Stimulated activated effector memory CD8-positive, alpha-beta T cell treated with anti-CD3 and anti-CD28 coated beads, Interleukin-12 subunit alpha, Interleukin-12 subunit beta, amount 100 ng/mL, for 72 hours (primary cell): ENCODE data around the gene NFIC.
"Not testable (repeated sequence)": the region's sequence is repeated elsewhere in the genome, so short reads cannot be mapped to it uniquely, and the experiment has no call there.

Source experiments
- ATAC-seq: fragments of 150-1000 bp; cut with Tn5 transposase; 2 replicates; pipeline ENCODE4 v1.10.0; 2021
- DNase-seq, 2 donors: peaks; one replicate each; pipeline ENCODE4 v3.0.0; 2021 to 2022; ENCODE audit warnings: low spot score in 2 of 2
- H3K27ac Mint-ChIP-seq: one replicate; pipeline ENCODE4 v1.8.0; 2022; ENCODE audit warnings: mild to moderate bottlenecking, mixed read lengths
- H3K36me3 Mint-ChIP-seq: one replicate; pipeline ENCODE4 v1.8.0; 2022; ENCODE audit warnings: mild to moderate bottlenecking, mixed read lengths
- H3K4me1 Mint-ChIP-seq: one replicate; pipeline ENCODE4 v1.8.0; 2022; ENCODE audit warnings: mixed read lengths
- H3K4me3 Mint-ChIP-seq: one replicate; pipeline ENCODE4 v1.8.0; 2022; ENCODE audit warnings: mild to moderate bottlenecking, mixed read lengths
- H3K9me3 Mint-ChIP-seq: one replicate; pipeline ENCODE4 v1.8.0; 2022; ENCODE audit warnings: mixed read lengths

NFIC gene

DNA sequence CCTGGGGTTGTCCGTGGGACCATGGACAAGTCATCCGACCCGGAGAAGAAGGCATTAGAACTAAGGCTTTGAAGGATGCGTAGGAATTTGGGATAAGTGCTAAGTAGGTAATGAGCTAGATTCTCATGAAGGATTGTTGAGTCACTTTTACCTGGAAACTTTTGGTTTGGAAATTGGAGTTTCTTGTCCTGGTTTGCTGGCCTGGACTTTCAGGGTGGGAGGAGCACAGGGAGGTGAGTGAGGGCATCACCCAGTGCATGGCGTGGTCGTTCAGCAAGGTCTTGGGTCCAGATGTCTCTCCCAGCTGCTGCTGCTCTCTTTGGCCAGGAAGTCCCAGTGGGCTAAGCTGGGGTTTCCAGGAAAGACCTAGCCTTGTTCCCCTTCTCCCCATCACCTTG is 7.6 kb downstream of the NFIC start:
- no peak overlapping the region for H3K4me3 Mint-ChIP-seq
- peaks cover 47% of the 10 kb centered on the region for H3K4me1 Mint-ChIP-seq
- ATAC-seq (no peak), DNase-seq (no peak)
- peak overlapping the region; percentile 85 for H3K27ac Mint-ChIP-seq
- H3K9me3 Mint-ChIP-seq: no peaks in the 10 kb centered on the region
- H3K36me3 Mint-ChIP-seq: peaks cover 12% of the 10 kb centered on the region

DNA sequence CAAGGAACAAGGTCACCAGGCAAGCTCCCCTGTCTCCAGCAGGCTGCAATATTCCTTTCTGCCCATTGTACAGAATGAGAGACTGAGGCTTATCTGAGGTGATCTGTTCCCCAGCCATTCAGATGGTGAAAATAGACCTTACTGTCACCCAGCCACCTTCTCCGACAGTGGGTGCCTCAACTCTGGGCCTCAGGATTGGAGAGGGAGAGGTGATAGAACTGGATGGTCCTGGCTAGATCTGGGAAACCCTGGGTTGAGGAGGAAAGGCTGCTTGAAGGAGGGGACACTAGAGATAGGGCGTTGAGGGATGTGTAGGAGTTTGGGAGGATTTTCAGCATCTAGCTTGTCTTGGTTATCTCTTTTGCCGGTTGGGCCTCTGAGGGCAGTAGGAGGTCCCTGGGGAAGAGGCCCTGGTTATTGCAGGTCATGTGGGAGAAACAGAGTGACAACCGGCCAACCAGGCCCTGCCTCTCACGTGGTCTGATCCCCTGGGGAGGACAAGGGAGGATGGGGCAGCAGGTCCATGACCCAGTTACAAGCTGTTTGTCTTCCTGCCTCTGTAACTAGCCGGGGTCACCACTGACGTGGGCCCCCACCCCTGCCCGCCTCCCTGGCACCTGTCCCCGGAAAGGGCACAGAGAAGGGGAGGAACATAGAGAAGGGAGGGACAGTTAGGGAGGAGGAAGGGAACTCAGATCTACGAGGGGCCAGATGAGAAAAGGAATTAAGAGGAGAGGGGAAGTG is 8.2 kb downstream of the NFIC start:
- ATAC-seq: no peak
- Mint-ChIP-seq H3K9me3 (no peaks in the 10 kb centered on the region), H3K4me1 (peaks cover 41% of the 10 kb centered on the region), H3K4me3 (no peak overlapping the region), H3K27ac (peak overlapping the region; percentile 85), H3K36me3 (peaks cover 14% of the 10 kb centered on the region)
- no peak for DNase-seq

DNA sequence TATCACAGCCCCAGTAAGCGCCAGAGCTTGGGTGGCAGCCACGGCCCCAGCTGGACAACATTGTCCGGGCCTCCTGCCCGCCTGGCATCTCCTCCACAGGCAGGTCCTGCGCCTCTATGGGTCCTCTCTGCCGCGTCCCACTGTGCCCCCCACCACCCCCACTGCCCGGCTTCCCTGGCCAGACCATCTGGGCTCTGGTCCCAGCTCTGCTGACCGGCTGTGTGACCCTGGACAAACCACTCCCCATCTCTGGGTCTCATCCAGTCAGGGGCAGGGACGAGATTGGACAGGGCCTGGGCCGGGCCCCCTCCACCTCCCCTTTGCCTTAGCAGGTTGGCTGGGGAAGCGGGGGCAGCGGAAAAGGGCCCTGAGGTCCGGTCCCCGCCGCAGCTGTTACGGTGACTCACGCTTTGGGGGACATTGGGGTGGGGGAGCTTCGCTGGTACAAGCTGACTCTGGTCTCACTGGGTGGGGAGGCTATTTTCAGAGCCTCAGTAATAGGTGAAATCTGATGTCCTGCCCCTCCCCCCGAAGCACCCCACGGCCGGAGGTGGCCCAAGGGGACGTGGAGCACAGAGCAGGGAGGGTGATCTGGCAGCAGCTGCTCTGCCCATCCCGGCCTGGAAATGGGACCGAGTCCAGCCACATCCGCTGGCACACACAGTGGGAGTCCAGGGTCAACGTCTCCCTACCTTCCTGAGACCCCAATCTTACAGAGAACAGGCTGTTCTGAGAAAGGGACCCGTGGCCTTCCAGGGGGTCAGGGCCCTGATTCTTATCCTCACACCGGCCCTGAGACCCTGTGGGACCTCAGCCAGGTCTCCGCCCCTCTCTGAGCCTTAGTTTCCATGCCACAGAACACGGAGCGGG is 9.1 kb downstream of the NFIC start:
- Mint-ChIP-seq H3K27ac (peak overlapping the region; percentile 85), H3K4me1 (peaks cover 32% of the 10 kb centered on the region), H3K9me3 (no peaks in the 10 kb centered on the region), H3K36me3 (peaks cover 17% of the 10 kb centered on the region), H3K4me3 (no peak overlapping the region)
- no peak for DNase-seq
- no peak for ATAC-seq

DNA sequence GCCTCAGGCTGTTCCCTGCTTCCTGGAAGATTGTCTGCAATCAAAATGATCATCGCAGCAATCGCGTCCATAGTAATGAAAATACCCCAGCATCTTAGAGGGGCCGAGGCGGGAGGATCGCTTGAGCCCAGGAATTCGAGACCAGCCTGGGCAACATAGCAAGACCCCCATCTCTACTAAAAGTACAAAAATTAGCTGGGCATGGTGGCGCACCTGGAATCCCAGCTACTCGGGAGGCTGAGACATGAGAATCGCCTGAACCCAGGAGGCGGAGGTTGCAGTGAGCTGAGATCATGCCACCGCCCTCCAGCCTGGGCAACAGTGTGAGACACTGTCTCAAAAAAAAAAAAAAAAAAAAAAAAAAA is 9.7 kb downstream of the NFIC start:
- DNase-seq, H3K27ac Mint-ChIP-seq, H3K9me3 Mint-ChIP-seq, ATAC-seq, H3K4me3 Mint-ChIP-seq: not testable (repeated sequence)
- Mint-ChIP-seq H3K4me1 (peaks cover 26% of the 10 kb centered on the region), H3K36me3 (peaks cover 17% of the 10 kb centered on the region)

DNA sequence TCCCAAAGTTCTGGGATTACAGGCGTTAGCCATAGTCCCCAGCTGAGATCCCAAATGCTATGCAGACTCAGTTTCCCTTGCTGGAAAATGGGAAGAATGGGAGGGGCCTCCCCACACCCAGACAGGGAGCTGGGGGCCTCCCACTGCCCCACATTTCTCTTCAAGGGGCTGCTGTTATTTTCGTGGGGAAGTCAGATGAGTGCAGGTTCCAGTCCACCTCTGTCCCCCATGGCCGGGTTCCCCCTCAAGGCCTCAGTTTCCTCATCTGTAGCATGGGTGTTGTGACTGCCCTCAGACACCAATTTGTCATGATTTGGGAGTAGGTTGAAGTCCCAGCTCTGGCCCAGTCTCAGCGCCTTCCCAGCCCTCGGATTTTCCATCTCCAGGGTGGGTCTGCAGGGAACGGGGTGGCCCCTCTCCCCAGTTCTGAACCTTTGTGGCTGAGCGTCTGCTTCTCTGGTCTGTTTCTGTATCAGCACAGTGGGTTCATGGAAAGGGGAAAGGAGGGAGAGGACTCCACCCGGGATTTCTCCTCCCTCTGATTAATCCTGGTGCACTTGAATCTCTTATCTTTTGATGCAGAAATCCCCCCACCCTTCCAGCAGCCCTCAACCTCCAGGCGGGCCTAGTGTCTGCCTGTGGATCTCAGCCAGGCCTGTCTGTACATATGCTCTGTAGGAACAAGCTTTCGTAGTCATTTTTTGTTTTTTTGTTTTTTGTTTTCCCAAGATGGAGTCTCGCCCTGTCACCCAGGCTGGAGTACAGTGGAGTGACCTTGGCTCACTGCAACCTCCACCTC is 12.2 kb downstream of the NFIC start:
- ATAC-seq: no peak
- Mint-ChIP-seq H3K4me1 (peaks cover 27% of the 10 kb centered on the region), H3K36me3 (peaks cover 19% of the 10 kb centered on the region), H3K9me3 (no peaks in the 10 kb centered on the region), H3K4me3 (no peak overlapping the region), H3K27ac (no peak overlapping the region)
- DNase-seq: no peak

DNA sequence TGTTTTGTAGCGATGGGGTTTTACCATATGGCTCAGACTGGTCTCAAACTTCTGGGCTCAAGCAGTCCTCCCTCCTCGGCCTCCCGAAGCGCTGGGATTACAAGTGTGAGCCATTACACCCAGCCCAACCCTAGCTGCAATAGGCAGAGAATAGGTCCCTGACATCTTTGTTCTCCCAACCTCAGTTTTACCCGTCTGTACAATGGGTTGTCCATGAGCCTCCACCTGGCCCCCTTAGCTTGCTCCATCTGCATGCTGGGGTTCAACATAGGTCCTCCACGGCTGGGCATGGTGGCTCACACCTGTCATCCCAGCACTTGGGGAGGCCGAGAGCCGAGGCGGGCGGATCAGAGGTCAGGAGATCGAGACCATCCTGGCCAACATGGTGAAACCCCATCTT is 14.4 kb downstream of the NFIC start:
- H3K4me3 Mint-ChIP-seq: no peak overlapping the region
- peaks cover 19% of the 10 kb centered on the region for H3K36me3 Mint-ChIP-seq
- H3K27ac Mint-ChIP-seq: no peak overlapping the region
- peaks cover 22% of the 10 kb centered on the region for H3K4me1 Mint-ChIP-seq
- ATAC-seq (no peak), DNase-seq (no peak)
- no peaks in the 10 kb centered on the region for H3K9me3 Mint-ChIP-seq

DNA sequence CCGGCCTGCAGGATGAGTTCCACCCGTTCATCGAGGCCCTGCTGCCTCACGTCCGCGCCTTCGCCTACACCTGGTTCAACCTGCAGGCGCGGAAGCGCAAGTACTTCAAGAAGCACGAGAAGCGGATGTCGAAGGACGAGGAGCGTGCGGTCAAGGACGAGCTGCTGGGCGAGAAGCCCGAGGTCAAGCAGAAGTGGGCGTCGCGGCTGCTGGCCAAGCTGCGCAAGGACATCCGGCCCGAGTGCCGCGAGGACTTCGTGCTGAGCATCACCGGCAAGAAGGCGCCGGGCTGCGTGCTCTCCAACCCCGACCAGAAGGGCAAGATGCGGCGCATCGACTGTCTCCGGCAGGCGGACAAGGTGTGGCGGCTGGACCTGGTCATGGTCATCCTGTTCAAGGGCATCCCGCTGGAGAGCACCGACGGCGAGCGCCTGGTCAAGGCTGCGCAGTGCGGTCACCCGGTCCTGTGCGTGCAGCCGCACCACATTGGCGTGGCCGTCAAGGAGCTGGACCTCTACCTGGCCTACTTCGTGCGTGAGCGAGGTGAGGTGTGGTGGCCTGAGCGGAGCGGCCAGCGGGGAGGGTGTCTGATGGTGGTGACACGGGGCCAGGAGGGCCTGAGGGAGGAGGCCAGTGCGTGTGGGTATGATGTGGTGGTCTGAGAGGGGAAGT is 15.5 kb downstream of the NFIC start:
- Mint-ChIP-seq H3K36me3 (peaks cover 19% of the 10 kb centered on the region), H3K4me1 (peaks cover 22% of the 10 kb centered on the region), H3K9me3 (no peaks in the 10 kb centered on the region), H3K27ac (peak overlapping the region; percentile 53), H3K4me3 (no peak overlapping the region)
- no peak for ATAC-seq
- no peak for DNase-seq

DNA sequence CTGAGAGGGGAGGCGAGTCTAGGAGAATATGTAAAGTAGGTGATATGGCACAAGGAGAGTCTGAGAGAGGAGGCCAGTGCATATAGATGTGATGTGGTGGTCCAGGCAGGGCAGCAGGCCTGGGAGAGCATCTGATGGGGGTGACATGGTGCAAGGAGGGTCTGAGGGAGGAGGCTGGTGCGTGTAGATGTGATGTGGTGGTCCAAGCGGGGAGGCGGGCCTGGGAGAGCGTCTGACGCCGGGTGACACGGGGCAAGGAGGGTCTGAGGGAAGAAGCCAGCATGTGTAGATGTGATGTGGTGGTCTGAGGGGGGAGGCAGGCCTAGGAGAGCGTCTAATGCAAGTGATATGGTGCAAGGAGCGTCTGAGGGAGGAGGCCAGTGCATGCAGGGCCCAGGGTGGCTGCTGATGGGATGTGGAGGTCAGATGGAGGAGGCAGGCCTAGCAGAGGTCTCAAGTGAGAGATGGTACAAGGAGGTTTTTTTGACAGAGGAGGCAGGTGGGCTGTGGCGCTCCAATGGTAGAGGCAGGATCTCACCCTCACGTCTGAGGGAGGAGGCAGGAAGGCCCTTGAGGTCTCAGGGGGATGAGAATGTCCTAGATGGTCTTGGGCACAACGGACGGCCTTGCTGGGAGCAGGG is 16.2 kb downstream of the NFIC start:
- ATAC-seq (no peak), DNase-seq (no peak)
- Mint-ChIP-seq H3K4me3 (no peak overlapping the region), H3K27ac (peak overlapping the region; percentile 53), H3K36me3 (peaks cover 19% of the 10 kb centered on the region), H3K4me1 (peaks cover 22% of the 10 kb centered on the region), H3K9me3 (no peaks in the 10 kb centered on the region)

DNA sequence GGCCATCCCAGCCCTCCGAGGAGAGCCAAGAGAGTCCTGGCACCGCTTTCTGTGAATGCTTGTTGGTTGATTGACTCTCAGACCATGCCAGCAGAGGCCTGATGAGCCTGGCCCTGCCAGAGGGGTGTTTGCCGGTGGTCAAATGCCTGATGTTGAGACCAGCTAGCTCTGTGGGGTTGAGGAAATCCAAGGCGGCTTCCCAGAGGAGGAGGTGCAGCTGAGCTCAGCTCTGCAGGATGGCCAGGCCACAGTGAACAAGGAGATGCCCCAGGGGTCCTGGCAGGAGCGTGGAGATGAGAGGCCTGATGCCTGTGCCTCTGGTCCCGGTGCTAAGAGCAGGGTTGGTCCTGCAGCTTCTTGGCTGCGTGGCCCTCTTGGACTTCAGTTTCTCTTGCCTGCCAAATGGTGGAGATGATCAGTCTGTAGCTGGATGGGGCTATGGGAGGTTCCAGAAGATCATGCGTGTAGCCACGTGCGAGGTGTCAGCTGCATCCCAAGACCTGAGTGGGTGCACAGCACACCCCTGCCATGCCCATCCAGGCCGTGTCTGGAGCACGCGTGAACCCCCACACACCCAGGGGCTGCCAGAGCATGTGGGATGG is 16.8 kb downstream of the NFIC start:
- no peak overlapping the region for H3K4me3 Mint-ChIP-seq
- H3K9me3 Mint-ChIP-seq: no peaks in the 10 kb centered on the region
- peaks cover 22% of the 10 kb centered on the region for H3K4me1 Mint-ChIP-seq
- peak overlapping the region; percentile 53 for H3K27ac Mint-ChIP-seq
- H3K36me3 Mint-ChIP-seq: peaks cover 19% of the 10 kb centered on the region
- no peak for DNase-seq
- no peak for ATAC-seq

DNA sequence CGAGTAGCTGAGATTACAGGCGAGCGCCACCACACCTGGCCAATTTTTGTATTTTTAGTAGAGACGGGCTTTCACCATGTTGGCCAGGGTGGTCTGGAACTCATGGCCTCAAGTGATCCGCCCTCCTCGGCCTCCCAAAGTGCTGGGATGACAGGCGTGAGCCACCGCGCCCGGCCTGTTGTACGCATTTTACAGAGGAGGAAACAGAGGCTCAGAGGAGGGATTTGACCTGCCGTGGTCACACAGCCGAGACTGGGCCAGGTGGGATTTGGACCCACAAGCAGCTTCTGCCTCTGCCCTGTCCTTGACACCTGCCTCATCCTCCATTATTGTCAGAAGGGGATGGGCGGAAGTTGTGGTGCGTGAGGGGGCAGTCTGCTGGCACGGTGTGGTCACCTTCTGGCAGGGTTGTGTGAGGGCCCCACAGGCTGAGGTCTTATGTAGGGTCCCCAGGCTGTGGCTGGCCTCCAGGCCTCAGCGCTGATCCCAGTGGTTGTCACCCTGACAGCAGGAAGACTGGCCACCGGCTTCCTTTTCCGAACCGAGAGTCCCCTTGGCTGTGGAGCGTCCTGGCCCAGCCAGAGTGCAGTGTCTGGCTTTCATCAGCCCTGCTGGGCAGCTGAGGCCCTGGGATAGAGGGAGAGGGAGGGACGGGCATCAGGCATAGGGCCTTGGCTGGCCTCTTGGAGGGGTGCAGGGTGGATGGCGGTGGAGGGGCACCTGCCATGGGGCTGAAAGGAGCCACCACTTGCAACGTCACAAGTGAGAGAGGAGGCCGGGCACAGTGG is 20.3 kb downstream of the NFIC start:
- peaks cover 7% of the 10 kb centered on the region for H3K36me3 Mint-ChIP-seq
- H3K27ac Mint-ChIP-seq: no peak overlapping the region
- H3K9me3 Mint-ChIP-seq: no peaks in the 10 kb centered on the region
- DNase-seq: no peak
- H3K4me1 Mint-ChIP-seq: peaks cover 22% of the 10 kb centered on the region
- H3K4me3 Mint-ChIP-seq: no peak overlapping the region
- no peak for ATAC-seq

DNA sequence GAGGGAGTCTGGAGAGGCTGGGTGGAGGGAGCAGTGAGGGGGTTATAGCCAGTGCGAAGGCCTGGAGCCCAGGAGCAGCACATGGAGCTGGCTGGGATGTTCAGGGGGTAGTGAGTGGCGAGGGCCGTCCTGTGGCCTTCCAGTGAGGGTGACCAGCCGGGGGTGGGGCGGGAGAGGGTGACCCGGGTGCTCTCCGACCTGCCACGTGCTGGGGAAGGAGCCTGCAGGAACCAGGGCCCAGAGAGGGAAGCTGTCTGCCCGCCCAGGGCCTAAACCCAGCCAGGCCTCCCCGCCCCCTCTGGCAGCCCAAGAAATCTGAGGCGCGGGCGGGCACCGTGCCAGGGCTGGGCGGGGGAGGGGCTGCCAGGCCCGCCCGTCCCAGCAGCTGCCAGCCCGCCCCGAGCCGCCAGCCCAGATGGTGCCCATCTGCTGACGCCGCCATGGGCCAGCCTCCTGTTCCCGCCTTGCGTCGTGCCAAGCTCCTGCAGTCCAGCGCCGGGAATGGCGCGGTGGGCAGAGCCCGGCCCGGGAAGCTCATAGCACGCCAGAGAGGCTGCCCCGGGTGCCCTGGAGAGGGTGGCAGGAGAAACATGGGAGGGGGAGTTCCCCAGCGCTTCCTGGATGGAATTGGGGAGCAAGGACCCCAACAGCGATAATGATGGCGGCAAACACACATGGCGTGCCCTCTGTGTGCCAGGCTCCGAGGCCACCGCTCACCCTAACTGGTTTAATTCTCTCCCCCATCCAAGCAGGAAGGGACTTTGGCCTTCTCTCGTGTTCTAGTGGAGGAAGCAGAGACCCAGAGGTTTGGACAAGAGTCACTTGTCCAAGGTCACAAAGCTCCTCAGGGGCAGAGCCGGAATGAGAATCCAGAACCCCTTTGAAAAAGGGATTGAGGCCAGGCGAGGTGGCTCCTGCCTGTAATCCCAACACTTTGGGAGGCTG is 21.5 kb downstream of the NFIC start:
- no peak overlapping the region for H3K27ac Mint-ChIP-seq
- DNase-seq (no peak), ATAC-seq (no peak)
- H3K4me1 Mint-ChIP-seq: peaks cover 13% of the 10 kb centered on the region
- H3K4me3 Mint-ChIP-seq: no peak overlapping the region
- H3K9me3 Mint-ChIP-seq: no peaks in the 10 kb centered on the region
- H3K36me3 Mint-ChIP-seq: no peaks in the 10 kb centered on the region

DNA sequence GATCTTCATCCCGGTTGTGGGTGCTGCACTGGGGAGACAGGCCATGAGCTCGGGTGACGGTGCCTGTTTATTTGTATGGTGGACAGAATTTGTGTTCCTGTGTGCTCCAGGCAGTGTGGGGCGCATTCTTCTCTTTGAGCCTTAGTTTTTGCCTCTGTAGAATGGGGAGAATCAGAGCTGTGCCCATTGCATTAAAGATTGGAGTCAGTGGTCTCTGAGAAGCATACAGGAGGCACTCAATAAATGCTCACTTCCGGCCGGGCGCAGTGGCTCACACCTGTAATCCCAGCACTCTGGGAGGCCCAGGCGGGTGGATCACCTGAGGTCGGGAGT is 23.0 kb downstream of the NFIC start:
- no peak for ATAC-seq
- Mint-ChIP-seq H3K27ac (no peak overlapping the region), H3K9me3 (no peaks in the 10 kb centered on the region)

DNA sequence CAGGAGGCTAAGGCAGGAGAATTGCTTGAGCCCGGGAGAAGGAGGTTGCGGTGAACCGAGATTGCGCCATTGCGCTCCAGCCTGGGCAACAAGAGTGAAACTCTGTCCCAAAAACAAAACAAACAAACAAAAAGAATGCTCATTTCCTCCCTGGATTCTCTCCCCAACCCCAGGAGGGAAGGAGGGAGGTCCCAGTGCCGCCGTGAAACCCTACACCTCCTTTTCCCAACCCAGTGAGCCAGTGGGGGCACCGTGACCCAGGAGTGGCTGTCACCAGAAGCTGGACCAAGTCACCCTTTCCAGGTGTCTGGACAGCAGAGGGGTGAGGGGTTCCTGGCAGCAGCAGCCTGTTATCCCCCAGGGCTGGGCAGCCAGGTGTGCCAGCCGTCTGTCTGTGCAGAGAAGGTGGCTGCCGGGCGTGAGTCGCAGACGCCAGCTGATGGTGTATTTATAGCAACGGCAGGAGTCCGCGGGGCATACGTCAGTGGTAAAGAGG is 23.5 kb downstream of the NFIC start:
- H3K36me3 Mint-ChIP-seq: no peaks in the 10 kb centered on the region
- H3K9me3 Mint-ChIP-seq: no peaks in the 10 kb centered on the region
- no peaks in the 10 kb centered on the region for H3K4me1 Mint-ChIP-seq
- ATAC-seq: no peak
- DNase-seq: no peak
- no peak overlapping the region for H3K4me3 Mint-ChIP-seq
- no peak overlapping the region for H3K27ac Mint-ChIP-seq

More for the DNA sequence above, 23.0 kb downstream of the NFIC start:
- DNase-seq: no peak
- Mint-ChIP-seq H3K4me3 (no peak overlapping the region), H3K4me1 (peaks cover 3% of the 10 kb centered on the region), H3K36me3 (no peaks in the 10 kb centered on the region)
